Kidney epithelial cell (primary cell): ENCODE data around the gene LRRC49. TPM values are rescaled to one million over a fixed set of nuclear protein-coding genes. Genes with fewer than 3 reads are reported as not detected.
"Not testable (repeated sequence)": the region's sequence is repeated elsewhere in the genome, so short reads cannot be mapped to it uniquely, and the experiment has no call there.

Experiments used
- DNase-seq: peaks from one replicate; pipeline ENCODE4 v3.0.0-alpha.2; 2010; ENCODE audit warnings: low read depth
- H3K27me3 ChIP-seq: 2 replicates; pipeline ENCODE4 v1.6.0; 2011; ENCODE audit warnings: low read length; ENCODE audit not compliant: control insufficient read depth, insufficient read depth
- H3K36me3 ChIP-seq: 2 replicates; pipeline ENCODE4 v1.5.1; 2011; ENCODE audit warnings: low read length; ENCODE audit not compliant: control insufficient read depth, insufficient read depth
- H3K4me3 ChIP-seq: 2 replicates; pipeline ENCODE4 v1.5.1; 2011; ENCODE audit warnings: low read depth, mild to moderate bottlenecking, control low read depth, low read length
- CTCF ChIP-seq: IDR thresholded peaks from 2 replicates; pipeline ENCODE4 v1.5.1; 2011; ENCODE audit warnings: mild to moderate bottlenecking, moderate library complexity, low read length, control low read depth, inconsistent platforms; ENCODE audit not compliant: insufficient read depth, poor library complexity, severe bottlenecking
- total RNA-seq: library from RNA; depleted of rRNA; stranded (reverse); fragments of >200 nt; gene quantifications from 2 replicates; pipeline ENCODE4 v1.2.3, GENCODE V29; 2015

LRRC49 gene
- total RNA-seq, 1 donor from 2014 or later: 62.0 TPM

- DNase-seq: no peak
- no peak for TF ChIP-seq CTCF
- Histone ChIP-seq H3K27me3 (no peaks in the 10 kb centered on the region), H3K4me3 (no peak overlapping the region), H3K36me3 (no peaks in the 10 kb centered on the region)
Observed at GRCh38 chr15:70933411-70933810, 40.8 kb downstream of the LRRC49 start.

GRCh38 chr15:70935631-70936030 is 43.0 kb downstream of the LRRC49 start:
- Histone ChIP-seq H3K27me3 (no peaks in the 10 kb centered on the region), H3K4me3 (no peak overlapping the region), H3K36me3 (no peaks in the 10 kb centered on the region)
- no peak for TF ChIP-seq CTCF
- DNase-seq: no peak

- no peaks in the 10 kb centered on the region for H3K27me3 ChIP-seq
- no peaks in the 10 kb centered on the region for H3K36me3 ChIP-seq
- DNase-seq: no peak
- TF ChIP-seq CTCF: no peak
- H3K4me3 ChIP-seq: no peak overlapping the region
Observed at GRCh38 chr15:70936326-70936725, 43.7 kb downstream of the LRRC49 start.

GRCh38 chr15:70943285-70943684 is 50.7 kb downstream of the LRRC49 start:
- H3K27me3 ChIP-seq, DNase-seq, H3K4me3 ChIP-seq: not testable (repeated sequence)

GRCh38 chr15:70947351-70948335 is 55.0 kb downstream of the LRRC49 start:
- no peak for TF ChIP-seq CTCF
- Histone ChIP-seq H3K27me3 (no peaks in the 10 kb centered on the region), H3K36me3 (no peaks in the 10 kb centered on the region), H3K4me3 (no peak overlapping the region)
- no peak for DNase-seq

More at GRCh38 chr15:70943285-70943684, 50.7 kb downstream of the LRRC49 start:
- H3K36me3 ChIP-seq: not testable (repeated sequence)

- H3K27me3 ChIP-seq: no peaks in the 10 kb centered on the region
- DNase-seq: no peak
- H3K4me3 ChIP-seq: no peak overlapping the region
- H3K36me3 ChIP-seq: no peaks in the 10 kb centered on the region
- no peak for TF ChIP-seq CTCF
Observed at GRCh38 chr15:70950953-70951352, 58.3 kb downstream of the LRRC49 start.
